GM19397 (cell line): ENCODE data around the gene ANTXR1.
"Not testable (repeated sequence)": the region's sequence is repeated elsewhere in the genome, so short reads cannot be mapped to it uniquely, and the experiment has no call there.

ENCODE experiments used
- ATAC-seq: cut with Tn5 transposase; IDR thresholded peaks from one replicate; pipeline ENCODE4 v1.9.1; 2021; ENCODE audit warnings: mild to moderate bottlenecking, moderate library complexity; ENCODE audit not compliant: unreplicated experiment

ANTXR1 gene

DNA sequence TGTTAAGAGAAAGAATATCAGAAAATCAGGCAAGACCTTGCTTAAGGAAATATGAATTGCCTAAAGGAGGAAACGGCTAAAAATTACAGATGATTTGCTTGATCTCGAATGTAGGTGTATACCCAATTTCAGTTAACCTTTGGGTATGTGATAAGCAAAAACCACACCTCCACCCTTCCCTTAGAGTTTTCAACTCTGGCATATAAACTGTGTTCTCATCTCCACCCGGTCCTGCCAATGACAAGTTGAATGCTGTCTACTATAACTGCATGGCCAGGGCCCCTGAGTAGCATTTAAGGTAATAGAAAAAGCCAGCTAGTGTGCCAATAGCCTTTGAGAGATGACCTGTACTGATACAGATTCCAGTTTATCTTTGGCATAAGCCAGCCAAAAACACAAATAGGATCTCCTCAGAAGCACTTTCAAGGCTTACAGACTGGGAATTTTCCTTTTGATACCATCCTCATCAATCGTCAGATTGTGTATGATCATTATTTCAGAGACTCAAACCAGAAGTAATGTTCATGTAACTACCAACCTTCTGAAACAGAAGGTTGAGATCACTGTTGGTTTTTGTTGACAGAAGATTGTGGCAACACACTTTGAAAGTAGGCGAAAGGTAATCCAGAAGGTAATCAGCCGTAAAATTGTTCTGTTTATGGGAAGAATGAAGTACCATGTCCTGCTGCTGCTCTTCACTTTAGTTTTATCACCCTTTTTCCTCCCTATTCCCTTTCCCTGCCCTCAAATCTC lies 211.0 kb downstream of the ANTXR1 start:
- no peak for ATAC-seq

DNA sequence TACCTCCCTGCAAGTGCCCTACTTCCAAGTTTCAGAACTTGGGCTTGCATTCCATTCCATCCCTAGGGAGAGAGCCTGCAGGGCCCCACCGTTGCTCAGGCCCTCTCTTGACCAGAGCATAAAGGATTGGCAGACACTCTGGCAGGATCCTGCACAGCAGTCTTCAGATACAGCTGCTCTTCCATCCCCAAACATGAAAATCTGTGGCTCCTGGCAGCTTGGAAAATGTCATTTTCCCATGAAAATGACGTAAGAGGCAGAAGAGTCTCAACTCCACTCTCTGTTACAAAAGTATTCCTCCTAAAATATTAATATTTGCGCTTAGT lies 211.5 kb downstream of the ANTXR1 start:
- ATAC-seq: no peak

DNA sequence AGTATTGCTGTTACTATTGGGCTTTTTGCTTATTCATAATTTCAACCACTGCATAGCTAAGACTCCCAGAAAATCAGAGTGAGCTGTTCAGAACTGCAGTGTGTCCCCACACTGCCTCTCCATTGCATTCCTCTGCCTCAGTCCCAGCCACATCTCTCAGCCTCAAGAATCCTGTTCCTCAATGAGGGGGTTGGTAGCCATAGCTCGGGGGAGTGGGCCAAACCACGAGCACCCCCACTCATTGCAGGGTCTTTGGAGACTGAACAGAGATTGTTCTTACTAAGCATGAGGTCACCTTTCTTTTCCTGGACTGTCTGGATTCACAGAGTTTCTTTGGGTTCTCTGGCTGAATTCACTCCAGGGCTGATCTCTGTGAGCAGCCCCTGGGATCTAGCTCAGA lies 213.0 kb downstream of the ANTXR1 start:
- no peak for ATAC-seq

DNA sequence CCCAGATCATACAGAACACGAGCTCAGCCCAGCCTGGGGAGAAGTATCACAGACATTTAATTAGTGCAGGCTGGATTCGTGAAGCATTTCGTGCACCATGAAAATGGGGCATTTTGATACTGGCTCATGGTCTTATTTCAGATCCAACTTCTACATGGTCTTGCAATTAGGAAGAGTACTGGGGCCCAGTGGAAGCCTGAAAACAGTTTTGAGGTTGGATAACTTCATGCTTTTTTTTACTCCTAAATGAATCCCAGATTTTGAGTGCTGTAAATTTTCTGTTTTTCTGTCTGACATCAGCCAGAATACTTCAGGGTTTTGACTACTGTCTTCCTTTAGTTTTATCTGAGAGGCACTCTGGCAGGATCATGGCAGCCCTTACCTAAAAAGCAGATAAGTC lies 213.9 kb downstream of the ANTXR1 start:
- no peak for ATAC-seq

DNA sequence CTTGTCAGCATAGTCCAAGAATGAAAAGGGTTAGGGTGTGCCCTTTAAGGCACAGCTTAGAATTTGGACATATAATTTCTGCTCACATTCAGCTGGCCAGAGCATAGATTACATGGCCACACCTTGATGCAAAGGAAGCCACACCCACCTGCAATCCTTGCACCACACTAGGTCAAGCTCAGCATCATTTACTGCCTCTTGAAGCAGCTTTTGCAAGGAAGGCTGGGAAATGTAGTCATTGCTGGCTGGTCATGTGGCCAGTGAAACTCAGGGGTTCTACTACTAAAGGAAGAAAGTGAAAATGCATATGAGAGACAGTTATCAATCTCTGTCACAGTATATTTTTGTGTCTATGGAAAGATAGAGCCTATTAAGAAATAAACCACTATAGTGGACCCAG lies 214.7 kb downstream of the ANTXR1 start:
- no peak for ATAC-seq

DNA sequence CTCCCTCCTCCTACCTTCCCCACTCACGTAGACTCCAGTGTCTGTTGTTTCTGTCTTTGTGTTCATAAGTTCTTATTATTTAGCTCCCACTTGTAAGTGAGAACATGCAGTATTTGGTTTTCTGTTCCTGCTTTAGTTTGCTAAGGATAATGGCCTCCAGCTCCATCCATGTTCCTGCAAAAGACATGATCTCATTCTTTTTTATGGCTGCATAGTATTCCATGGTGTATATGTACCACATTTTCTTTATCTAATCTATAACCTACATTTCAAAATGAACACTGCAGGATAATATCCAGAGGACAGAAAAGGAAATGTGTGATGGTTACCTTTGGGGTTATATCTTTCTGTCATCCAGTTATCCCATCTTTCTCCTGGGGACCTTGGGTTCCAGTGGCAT lies 218.0 kb downstream of the ANTXR1 start:
- ATAC-seq: not testable (repeated sequence)

DNA sequence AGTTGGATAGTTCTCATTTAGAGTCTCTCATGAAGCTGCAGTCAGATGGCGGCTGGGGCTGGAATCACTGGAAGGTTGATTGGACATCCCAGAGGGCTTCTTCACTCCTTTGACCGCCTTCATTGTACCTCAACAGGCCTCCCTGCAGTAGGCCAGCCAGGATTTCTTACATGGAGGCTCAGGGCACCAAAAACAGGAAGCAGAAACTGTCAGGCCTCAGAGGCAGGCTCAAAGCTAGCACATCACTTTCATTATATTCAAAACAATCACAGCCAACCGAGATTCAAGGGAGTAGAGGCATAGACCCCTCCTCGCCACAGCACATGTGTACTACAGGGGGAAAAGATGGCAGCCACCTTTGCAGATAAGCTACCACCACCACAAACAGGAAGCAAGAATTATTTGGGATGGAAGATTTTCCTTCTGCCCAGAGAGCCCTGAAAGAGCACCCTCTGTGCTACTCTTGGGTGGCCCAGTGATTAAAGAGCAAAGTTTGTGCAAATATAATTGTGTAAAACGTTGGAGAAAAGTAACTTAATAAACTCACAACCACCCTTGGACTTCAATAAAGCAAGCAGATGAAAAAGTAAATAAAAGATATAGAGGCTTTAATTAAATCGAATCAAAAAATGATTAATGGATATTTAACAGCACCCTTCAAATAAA lies 218.8 kb downstream of the ANTXR1 start:
- no peak for ATAC-seq

DNA sequence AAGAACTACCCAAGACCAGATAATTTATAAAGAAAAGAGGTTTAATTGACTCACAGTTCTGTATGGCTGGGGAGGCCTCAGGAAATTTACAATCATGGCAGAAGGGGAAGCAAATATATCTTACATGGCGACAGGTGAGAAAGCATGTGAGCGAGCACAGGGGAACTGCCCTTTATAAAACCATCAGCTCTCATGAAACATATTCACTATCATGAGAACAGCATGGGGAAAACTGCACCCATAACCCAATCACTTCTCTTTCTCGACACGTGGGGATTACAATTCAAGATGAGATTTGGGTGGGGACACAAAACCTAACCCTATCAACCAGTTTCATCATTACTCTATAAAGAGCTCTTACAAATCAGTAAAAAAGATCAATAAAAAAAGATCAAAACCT lies 222.9 kb downstream of the ANTXR1 start:
- not testable (repeated sequence) for ATAC-seq

DNA sequence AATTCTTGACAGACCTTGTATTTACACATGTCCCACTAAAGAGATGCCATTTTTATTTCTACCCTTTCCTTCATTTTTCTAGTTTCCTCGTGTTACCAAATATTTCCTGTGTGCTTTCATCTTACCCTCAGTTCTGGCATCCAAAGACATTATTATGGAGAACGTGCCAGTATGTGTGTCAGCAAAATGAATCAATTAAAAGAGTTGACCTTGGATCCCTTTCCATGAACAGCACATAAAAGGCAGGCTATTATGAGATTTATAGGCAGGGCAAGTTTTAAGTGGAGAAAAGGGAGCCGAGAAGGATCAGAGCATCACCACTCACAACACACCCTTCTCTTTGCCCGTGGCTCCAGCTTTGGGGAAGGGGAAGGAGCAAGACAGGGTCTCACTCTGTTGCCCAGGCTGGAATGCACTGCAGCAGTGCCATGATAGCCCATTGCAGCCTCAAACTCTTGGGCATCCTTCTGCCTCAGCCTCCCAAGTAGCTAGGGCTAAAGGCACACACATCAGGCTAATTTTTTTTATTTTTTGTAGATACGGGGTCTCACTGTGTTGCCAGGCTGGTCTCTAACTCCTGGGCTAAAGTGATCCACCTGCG lies 224.2 kb downstream of the ANTXR1 start:
- ATAC-seq: no peak

DNA sequence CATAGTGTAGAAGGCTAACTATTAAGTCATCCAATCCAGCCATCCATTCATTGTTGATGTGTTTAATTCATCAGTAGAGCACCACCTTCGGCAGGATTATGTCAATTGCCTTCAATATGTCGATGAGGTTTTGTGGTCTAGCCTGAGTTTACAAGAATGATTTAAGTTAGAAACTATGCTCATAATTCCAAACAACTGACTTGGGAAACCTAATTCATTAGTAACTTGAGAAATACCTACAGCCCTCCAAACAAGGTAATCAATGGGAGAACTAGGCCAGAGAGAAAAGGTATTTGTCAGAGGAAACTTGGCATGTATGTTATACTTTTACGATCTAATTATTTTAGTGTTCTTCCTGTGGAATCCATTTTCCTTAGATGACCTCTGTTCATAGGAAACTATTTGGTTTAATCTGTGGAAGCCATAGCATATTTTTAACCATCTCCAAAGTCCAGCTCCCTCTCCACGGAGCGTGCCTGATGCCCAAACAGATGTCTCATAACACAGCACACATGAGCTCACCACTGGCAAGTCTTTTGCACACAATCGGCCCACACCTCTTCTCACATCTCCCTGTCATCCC lies 225.6 kb downstream of the ANTXR1 start:
- ATAC-seq: no peak

DNA sequence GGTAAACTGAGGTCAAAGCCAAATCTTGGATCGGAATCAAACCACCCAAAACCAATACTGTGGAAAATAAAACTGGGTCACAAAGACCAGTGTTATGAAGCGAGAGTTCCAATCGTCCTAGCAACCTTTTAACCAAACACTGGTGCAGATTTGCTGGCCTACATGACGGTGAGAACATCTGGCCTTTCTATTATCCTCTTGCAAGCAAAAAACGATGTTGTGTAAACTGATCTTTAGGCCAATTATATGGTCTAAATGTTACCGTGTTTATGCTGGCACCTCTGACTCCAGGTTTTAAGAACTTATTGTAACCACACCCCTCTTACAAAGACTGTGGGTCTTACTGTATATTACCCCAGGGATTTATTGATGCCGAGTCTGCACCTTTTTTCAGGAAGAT lies 228.1 kb downstream of the ANTXR1 start:
- ATAC-seq: no peak

DNA sequence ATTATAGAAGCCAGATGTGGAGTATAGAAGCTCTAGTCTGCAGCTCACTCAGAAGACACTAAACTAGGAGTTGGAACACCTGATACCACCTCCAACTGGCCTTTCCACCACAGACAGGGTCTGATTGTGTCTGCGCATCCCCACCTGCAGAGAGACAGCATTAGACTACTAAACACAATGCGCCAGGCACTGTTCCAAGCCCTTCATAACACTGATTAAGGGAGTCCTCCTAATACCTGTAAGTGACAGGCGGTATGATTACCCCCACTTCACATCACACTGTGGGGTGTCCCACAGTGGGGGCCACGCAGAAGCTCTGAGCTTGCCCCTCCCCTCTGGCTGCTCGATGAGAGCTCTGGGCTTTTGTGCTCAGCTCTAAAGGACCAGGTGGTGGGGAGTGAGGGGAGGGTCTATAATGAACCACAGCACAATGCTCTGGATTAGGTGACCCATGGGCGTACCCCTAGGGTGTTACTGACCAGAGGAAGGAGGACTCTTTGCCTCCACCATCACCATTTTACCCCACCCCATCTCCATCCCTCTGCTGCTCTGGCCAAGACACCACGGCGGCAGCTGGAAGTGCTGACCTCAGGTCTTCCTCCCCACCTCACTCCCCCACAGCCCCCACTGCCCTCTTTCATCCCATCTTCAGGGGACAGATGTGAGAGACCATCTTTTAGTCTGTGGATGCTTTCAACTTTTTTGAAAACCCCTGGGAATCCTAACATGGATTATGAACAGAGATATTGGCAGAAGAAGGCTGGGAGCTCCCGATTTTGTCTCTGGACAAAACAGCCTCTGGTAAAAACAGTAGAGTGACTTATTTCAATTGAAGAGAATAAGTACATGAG lies 228.9 kb downstream of the ANTXR1 start:
- no peak for ATAC-seq

DNA sequence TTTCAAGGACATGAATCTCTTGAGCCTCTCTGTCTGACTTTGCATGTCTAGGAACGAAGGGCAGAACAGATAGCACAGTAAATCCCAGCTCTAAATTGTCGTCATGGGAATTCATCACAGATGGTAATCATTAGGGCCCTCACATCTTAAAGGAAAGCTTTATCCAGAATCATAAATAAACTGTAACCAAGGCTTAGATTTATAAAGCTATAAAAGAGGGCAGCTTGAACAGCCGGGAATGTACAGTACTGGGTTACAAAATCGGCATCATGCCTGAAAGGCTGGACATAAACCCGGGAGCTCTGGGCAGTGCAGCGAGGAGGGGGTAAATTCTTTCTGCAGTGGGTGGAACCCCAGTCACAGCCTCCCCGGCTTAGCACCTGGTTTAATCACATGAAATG lies 229.7 kb downstream of the ANTXR1 start:
- ATAC-seq: no peak

DNA sequence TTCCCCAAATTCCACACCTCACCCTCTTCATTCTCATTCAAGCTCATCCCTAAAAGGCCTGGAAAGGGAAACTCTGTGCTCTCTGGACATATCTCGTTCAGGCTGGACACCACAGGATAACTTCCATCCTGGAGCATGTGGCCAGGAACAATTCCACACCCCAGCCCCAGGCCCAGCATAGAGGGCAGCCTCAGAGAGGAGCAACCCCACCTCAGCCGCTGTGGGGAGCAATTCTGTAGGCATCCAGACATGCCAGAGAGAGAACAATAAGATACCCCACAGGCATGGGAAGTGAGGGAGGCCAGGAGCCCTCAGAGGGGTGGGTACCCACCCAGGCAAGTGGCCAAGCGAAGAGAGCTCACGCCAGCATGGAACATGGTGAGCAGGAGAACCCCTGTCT lies 230.7 kb downstream of the ANTXR1 start:
- ATAC-seq: no peak

DNA sequence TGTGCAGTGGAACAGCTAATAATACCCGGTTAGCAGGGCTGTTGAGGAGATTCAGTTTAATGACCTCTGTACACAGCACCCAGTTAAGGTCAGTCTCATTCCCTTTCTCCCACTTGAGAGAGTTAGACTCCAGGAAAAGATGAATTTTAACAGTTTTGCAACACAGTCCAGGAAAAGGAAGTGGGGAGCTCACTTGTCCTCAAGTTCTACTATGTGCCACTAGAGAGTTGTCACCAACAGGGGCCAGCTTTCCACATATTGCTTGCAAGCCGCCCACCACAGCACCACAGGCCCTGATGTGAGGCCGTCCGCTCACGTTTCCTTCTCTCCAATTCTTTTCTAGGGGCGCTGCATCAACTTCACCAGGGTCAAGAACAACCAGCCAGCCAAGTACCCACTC lies 231.9 kb downstream of the ANTXR1 start:
- ATAC-seq: no peak

DNA sequence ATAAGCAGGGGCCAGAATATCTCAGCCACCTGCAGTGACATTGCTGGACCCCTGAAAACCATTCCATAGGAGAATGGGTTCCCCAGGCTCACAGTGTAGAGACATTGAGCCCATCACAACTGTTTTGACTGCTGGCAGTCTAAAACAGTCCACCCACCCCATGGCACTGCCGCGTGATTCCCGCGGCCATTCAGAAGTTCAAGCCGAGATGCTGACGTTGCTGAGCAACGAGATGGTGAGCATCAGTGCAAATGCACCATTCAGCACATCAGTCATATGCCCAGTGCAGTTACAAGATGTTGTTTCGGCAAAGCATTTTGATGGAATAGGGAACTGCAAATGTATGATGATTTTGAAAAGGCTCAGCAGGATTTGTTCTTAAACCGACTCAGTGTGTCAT lies 234.6 kb downstream of the ANTXR1 start:
- no peak for ATAC-seq

DNA sequence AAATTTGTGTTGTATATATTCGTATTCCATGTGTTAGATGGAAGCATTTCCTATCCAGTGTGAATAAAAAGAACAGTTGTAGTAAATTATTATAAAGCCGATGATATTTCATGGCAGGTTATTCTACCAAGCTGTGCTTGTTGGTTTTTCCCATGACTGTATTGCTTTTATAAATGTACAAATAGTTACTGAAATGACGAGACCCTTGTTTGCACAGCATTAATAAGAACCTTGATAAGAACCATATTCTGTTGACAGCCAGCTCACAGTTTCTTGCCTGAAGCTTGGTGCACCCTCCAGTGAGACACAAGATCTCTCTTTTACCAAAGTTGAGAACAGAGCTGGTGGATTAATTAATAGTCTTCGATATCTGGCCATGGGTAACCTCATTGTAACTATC lies 235.3 kb downstream of the ANTXR1 start:
- no peak for ATAC-seq

DNA sequence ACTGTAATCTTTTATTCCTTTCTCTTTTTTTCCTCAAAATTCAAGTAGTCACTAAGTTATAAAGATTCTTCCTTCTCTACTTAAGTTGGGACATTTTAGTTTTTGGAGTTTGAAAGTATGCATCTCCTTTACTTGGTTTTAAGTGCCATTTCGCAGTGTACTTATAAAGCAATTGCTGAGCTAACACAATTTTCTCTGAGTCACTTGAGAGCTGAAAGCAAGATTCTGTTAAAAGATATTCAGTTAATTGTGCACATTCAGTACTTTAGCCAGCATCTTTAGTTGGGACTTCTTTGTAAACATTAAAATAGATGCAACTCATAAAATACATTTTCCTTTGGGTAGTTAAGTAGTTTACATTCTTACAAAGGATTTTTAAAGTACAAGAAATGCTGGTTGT lies 238.0 kb downstream of the ANTXR1 start:
- ATAC-seq: no peak

DNA sequence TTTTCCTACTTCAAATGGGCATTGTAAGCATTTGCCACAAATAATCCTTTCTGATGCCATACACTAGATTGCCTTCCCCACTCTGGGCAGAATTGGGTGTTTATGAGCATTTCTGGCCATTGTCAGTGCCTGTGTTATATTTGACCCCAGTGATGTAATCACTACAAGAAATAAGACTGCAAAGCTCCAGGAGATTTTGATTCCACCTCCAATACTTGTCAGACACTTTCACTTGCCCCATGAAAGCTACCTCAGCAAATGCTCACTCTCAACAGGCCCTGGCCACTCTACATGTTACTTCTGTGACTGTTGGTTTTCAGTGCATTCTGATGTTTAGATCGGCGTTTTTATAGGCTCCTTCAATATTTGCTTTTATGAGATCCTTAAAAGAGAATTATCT lies 239.0 kb downstream of the ANTXR1 start:
- ATAC-seq: no peak

DNA sequence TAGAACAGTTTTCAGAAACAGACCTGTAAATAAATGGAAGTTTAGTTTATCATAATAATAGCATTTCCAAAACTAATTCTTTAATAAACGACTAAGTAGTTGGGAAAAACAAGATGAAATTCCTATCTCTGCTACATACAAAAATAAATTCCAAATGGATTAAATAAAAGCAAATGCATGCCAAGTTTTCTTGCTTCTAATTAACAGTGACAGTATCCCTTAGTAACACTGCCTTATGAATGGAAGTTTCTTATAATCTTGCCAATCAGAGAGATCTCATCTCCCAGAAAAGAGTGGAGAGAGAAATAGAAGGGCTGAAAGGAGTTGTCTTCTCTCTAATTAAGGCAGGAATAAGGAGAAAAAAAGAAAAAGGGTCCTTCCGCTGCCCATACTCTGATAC lies 240.1 kb downstream of the ANTXR1 start:
- ATAC-seq: no peak

DNA sequence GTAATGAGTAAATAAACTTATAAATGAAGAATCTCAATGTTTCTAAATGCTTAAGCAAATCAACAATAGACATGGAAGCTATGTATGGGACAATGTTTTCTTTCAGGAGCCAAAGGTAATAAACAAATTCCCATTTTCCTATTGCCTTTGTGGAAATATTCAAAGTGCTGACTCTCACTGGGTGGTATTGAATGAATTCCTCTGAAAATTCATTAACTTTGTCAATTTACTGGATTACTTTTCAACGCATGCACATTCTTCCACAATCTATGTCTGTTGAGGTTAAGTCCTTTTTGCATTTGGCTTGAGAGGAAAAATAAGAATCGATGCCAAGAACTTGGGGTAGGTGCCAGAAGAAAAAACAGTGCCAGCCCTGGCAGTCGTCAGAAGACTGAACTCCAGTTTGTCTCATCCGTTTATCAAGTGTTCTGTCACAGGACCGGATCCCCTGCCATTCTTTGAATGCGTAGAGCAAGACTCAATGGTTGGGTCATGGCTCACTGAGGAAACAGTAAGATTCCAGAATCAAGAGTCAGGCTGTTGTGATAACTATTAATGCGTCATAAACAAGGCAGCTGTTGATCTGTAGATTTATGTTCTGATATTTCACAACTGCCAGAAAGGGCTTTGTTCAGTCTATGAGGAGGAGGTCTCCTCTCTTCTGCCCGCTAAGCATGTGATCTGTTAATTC lies 240.8 kb downstream of the ANTXR1 start:
- ATAC-seq: no peak
